ENCODE measurements around the gene CORT.
"Not testable (repeated sequence)": the region's sequence is repeated elsewhere in the genome, so short reads cannot be mapped to it uniquely, and the experiment has no call there.

Gene CORT

GRCh38 chr1:10459184-10459583, 9.4 kb downstream of the CORT start:
- Histone ChIP-seq H3K9me3 (ENCODE audit: control insufficient read depth, low read depth, low read length) (peaks cover 4% of the 10 kb centered on the region), H3K36me3 (ENCODE audit: control insufficient read depth, low read depth, low read length) (peaks cover 32% of the 10 kb centered on the region), H3K4me3 (ENCODE audit: low read length) (no peak overlapping the region), H3K4me1 (ENCODE audit: control insufficient read depth, low read depth, low read length) (no peaks in the 10 kb centered on the region), H3K9ac (ENCODE audit: low read length) (no peak overlapping the region), H3K27ac (ENCODE audit: low read length) (no peak overlapping the region), H3K27me3 (ENCODE audit: control insufficient read depth, insufficient read depth, low read length) (no peaks in the 10 kb centered on the region)

- no peak overlapping the region for H3K9ac ChIP-seq (ENCODE audit: low read length)
- H3K4me1 ChIP-seq (ENCODE audit: control insufficient read depth, low read depth, low read length), result peaks cover 8% of the 10 kb centered on the region
- H3K9me3 ChIP-seq (ENCODE audit: control insufficient read depth, low read depth, low read length), result no peaks in the 10 kb centered on the region
- no peak overlapping the region for H3K4me3 ChIP-seq (ENCODE audit: low read length)
- H3K27me3 ChIP-seq (ENCODE audit: control insufficient read depth, insufficient read depth, low read length), result no peaks in the 10 kb centered on the region
- H3K36me3 ChIP-seq (ENCODE audit: control insufficient read depth, low read depth, low read length), result peaks cover 58% of the 10 kb centered on the region
- H3K27ac ChIP-seq (ENCODE audit: low read length), result no peak overlapping the region
Measured at GRCh38 chr1:10467078-10467477, 17.2 kb downstream of the CORT start.

- Histone ChIP-seq H3K4me1 (ENCODE audit: control insufficient read depth, low read depth, low read length) (peaks cover 8% of the 10 kb centered on the region), H3K9ac (ENCODE audit: low read length) (no peak overlapping the region), H3K9me3 (ENCODE audit: control insufficient read depth, low read depth, low read length) (no peaks in the 10 kb centered on the region), H3K27me3 (ENCODE audit: control insufficient read depth, insufficient read depth, low read length) (no peaks in the 10 kb centered on the region), H3K36me3 (ENCODE audit: control insufficient read depth, low read depth, low read length) (peaks cover 40% of the 10 kb centered on the region), H3K27ac (ENCODE audit: low read length) (no peak overlapping the region), H3K4me3 (ENCODE audit: low read length) (no peak overlapping the region)
Measured at GRCh38 chr1:10470043-10470442, 20.2 kb downstream of the CORT start.

- Histone ChIP-seq H3K9ac (ENCODE audit: low read length) (peak overlapping the region; percentile 75), H3K36me3 (ENCODE audit: control insufficient read depth, low read depth, low read length) (peaks cover 25% of the 10 kb centered on the region), H3K27me3 (ENCODE audit: control insufficient read depth, insufficient read depth, low read length) (no peaks in the 10 kb centered on the region), H3K4me1 (ENCODE audit: control insufficient read depth, low read depth, low read length) (peaks cover 8% of the 10 kb centered on the region), H3K9me3 (ENCODE audit: control insufficient read depth, low read depth, low read length) (no peaks in the 10 kb centered on the region), H3K27ac (ENCODE audit: low read length) (no peak overlapping the region), H3K4me3 (ENCODE audit: low read length) (peak overlapping the region; percentile 93)
Measured at GRCh38 chr1:10471411-10472219, 21.8 kb downstream of the CORT start.

- H3K36me3 ChIP-seq (ENCODE audit: control insufficient read depth, low read depth, low read length), result peaks cover 18% of the 10 kb centered on the region
- H3K4me1 ChIP-seq (ENCODE audit: control insufficient read depth, low read depth, low read length), result peaks cover 8% of the 10 kb centered on the region
- no peak within 1 kb of the TSS for H3K27ac ChIP-seq (ENCODE audit: low read length)
Measured at GRCh38 chr1:10472220-10473144, 22.7 kb downstream of the CORT start, which contains the start of gene DFFA. Gene DFFA, minus strand, starts transcription at chr1:10472529. Its CDS starts 71 bp downstream, at chr1:10472458.

GRCh38 chr1:10473145-10473765, 23.4 kb downstream of the CORT start:
- H3K36me3 ChIP-seq (ENCODE audit: control insufficient read depth, low read depth, low read length), result peaks cover 10% of the 10 kb centered on the region
- peaks cover 8% of the 10 kb centered on the region for H3K4me1 ChIP-seq (ENCODE audit: control insufficient read depth, low read depth, low read length)
- no peak overlapping the region for H3K9ac ChIP-seq (ENCODE audit: low read length)
- H3K4me3 ChIP-seq (ENCODE audit: low read length), result peak overlapping the region; percentile 93
- H3K27ac ChIP-seq (ENCODE audit: low read length), result no peak overlapping the region
- no peaks in the 10 kb centered on the region for H3K9me3 ChIP-seq (ENCODE audit: control insufficient read depth, low read depth, low read length)
- no peaks in the 10 kb centered on the region for H3K27me3 ChIP-seq (ENCODE audit: control insufficient read depth, insufficient read depth, low read length)

More at GRCh38 chr1:10472220-10473144, 22.7 kb downstream of the CORT start, which contains the start of gene DFFA:
- Histone ChIP-seq H3K27me3 (ENCODE audit: control insufficient read depth, insufficient read depth, low read length) (no peaks in the 10 kb centered on the region), H3K9me3 (ENCODE audit: control insufficient read depth, low read depth, low read length) (no peaks in the 10 kb centered on the region), H3K4me3 (ENCODE audit: low read length) (peak within 1 kb of the TSS; percentile 93), H3K9ac (ENCODE audit: low read length) (peak within 1 kb of the TSS; percentile 75)

GRCh38 chr1:10474309-10474612, 24.4 kb downstream of the CORT start:
- H3K27me3 ChIP-seq (ENCODE audit: control insufficient read depth, insufficient read depth, low read length); H3K9ac ChIP-seq (ENCODE audit: low read length); H3K9me3 ChIP-seq (ENCODE audit: control insufficient read depth, low read depth, low read length); H3K4me1 ChIP-seq (ENCODE audit: control insufficient read depth, low read depth, low read length); H3K36me3 ChIP-seq (ENCODE audit: control insufficient read depth, low read depth, low read length); H3K27ac ChIP-seq (ENCODE audit: low read length): not testable (repeated sequence)
- peak overlapping the region; percentile 73 for H3K4me3 ChIP-seq (ENCODE audit: low read length)

DNA sequence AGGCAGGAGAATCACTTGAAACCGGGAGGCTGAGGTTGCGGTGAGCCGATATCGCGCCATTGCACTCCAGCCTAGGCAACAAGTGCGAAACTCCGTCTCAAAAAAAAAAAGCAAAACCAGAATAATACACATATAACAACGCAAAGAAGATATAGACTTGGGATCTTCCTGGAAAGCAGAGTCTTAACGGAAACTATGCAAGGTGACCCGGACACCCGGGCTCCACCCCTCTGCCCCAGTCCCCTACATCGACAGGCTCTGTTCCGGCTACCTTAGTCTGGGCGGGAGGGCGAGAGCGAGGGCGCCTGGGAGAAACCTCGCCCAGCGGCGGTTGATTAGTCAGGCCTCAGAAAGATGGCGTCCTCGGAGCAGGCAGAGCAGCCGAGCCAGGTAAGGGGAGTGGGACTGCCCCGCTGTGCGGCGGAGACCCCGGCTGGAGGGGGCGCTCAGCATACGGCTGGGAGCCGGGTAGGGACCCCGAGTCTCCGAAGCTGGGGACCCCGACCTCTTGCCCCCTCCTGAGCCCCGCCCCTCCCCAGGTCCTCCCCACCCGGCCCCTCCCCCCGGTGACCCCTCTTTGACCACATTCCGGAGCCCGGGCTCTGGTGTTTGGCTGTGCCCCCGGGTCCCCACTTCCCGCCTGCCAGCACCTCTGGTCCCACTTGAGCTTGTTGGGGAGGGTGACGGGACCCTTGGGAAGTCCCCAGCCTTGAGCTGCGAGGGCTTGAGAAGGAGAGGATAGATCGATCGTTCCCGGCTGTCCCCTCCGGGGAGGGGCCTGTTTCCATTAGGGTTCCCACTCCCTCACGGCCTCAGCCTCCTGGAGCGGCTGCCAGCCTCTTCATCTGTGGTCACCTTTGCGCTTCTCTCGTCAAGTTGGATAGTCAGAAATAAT, 25.0 kb downstream of the CORT start, which contains the start of gene PEX14:
Gene PEX14, plus strand, starts transcription at position 338 of the 895 bp plus-strand sequence. Its CDS starts 17 bp downstream, at position 355.
- H3K4me3 ChIP-seq (ENCODE audit: low read length), result peak within 1 kb of the TSS; percentile 73
- H3K9me3 ChIP-seq (ENCODE audit: control insufficient read depth, low read depth, low read length), result no peaks in the 10 kb centered on the region
- H3K36me3 ChIP-seq (ENCODE audit: control insufficient read depth, low read depth, low read length), result no peaks in the 10 kb centered on the region
- peaks cover 8% of the 10 kb centered on the region for H3K4me1 ChIP-seq (ENCODE audit: control insufficient read depth, low read depth, low read length)
- H3K27ac ChIP-seq (ENCODE audit: low read length), result no peak within 1 kb of the TSS
- peak within 1 kb of the TSS; percentile 64 for H3K9ac ChIP-seq (ENCODE audit: low read length)
- no peaks in the 10 kb centered on the region for H3K27me3 ChIP-seq (ENCODE audit: control insufficient read depth, insufficient read depth, low read length)

DNA sequence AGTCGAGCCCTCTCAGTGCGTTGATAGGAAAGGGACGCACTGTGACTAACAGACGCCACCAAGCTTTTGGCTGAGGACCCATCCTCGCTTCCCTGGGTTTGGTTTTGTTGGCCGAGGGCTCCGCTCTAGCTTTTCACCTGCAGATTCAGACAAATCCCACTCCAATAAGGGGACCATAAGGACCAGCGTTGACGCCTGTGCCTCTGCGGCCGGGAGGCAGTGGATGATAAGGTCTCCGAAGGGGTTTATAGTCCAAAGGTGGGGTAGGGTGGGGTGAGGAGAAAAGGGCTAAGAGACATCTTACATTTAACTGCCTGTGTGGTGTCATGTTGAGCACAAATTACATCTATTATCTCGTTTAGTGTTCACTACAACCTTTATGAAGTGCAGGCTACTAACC, 25.7 kb downstream of the CORT start:
- no peak overlapping the region for H3K27ac ChIP-seq (ENCODE audit: low read length)
- peak overlapping the region; percentile 73 for H3K4me3 ChIP-seq (ENCODE audit: low read length)
- H3K9ac ChIP-seq (ENCODE audit: low read length), result peak overlapping the region; percentile 64
- H3K9me3 ChIP-seq (ENCODE audit: control insufficient read depth, low read depth, low read length), result no peaks in the 10 kb centered on the region
- peaks cover 8% of the 10 kb centered on the region for H3K4me1 ChIP-seq (ENCODE audit: control insufficient read depth, low read depth, low read length)
- H3K36me3 ChIP-seq (ENCODE audit: control insufficient read depth, low read depth, low read length), result no peaks in the 10 kb centered on the region
- no peaks in the 10 kb centered on the region for H3K27me3 ChIP-seq (ENCODE audit: control insufficient read depth, insufficient read depth, low read length)

GRCh38 chr1:10479296-10479695, 29.5 kb downstream of the CORT start:
- Histone ChIP-seq H3K27me3 (ENCODE audit: control insufficient read depth, insufficient read depth, low read length) (no peaks in the 10 kb centered on the region), H3K27ac (ENCODE audit: low read length) (no peak overlapping the region), H3K36me3 (ENCODE audit: control insufficient read depth, low read depth, low read length) (no peaks in the 10 kb centered on the region), H3K4me1 (ENCODE audit: control insufficient read depth, low read depth, low read length) (no peaks in the 10 kb centered on the region), H3K9ac (ENCODE audit: low read length) (no peak overlapping the region), H3K9me3 (ENCODE audit: control insufficient read depth, low read depth, low read length) (no peaks in the 10 kb centered on the region), H3K4me3 (ENCODE audit: low read length) (no peak overlapping the region)

Data from iPS-18a (cell line).